ENCODE results near the gene NUBP1. TPM values are rescaled to one million over a fixed set of nuclear protein-coding genes. Genes with fewer than 3 reads are reported as not detected.

The NUBP1 gene
- total RNA-seq, 1 experiment from 2014 or later, result 31.5 TPM

GRCh38 chr16:10708969-10709368 is 34.7 kb upstream of the NUBP1 start:
- Histone ChIP-seq H3K79me2 (ENCODE audit: insufficient read depth, low read length) (no peaks in the 10 kb centered on the region), H3K27me3 (ENCODE audit: insufficient read depth, low read length) (no peaks in the 10 kb centered on the region), H4K20me1 (ENCODE audit: insufficient read depth) (no peaks in the 10 kb centered on the region), H3K36me3 (ENCODE audit: control insufficient read depth in 1 of 2, insufficient read depth in 2 of 2, low read length in 2 of 2) (no peaks in the 10 kb centered on the region), H3K9me3 (ENCODE audit: control insufficient read depth in 1 of 2, insufficient read depth in 1 of 2, low read depth in 1 of 2, low read length in 2 of 2) (no peaks in the 10 kb centered on the region), H3K9me2 (ENCODE audit: insufficient read depth) (no peaks in the 10 kb centered on the region), H3K9ac (ENCODE audit: low read length) (no peak overlapping the region), H3K27ac (ENCODE audit: low read depth, low read length) (no peak overlapping the region), H3K4me3 (replicated peaks in 1 of 2; ENCODE audit: low read depth in 1 of 2, low read length in 2 of 2) (no peak overlapping the region), H3K4me1 (ENCODE audit: control insufficient read depth in 1 of 2, insufficient read depth in 2 of 2, low read length in 2 of 2) (no peaks in the 10 kb centered on the region), H2AFZ (ENCODE audit: low read depth, low read length, poor library complexity, severe bottlenecking) (no peak overlapping the region), H3K4me2 (ENCODE audit: low read length) (no peak overlapping the region)
- ChIA-PET POLR2A (no interaction called here), CTCF (no interaction called here), RAD21 (ENCODE audit: low non-redundant PET in 1 of 2, low total read pairs in 2 of 2, uncharacterized antibody in 2 of 2, unreplicated experiment in 2 of 2) (no interaction called here)
- TF ChIP-seq SP1 (IDR thresholded peaks at IDR 0.05; ENCODE audit: low read depth) (no peak), SRF (IDR thresholded peaks at IDR 0.05; ENCODE audit: low read depth) (no peak), FOSL1 (IDR thresholded peaks at IDR 0.05; ENCODE audit: low read depth) (no peak), YY1 (IDR thresholded peaks at IDR 0.05; ENCODE audit: extremely low read depth, insufficient replicate concordance, low read depth, low read length) (no peak), REST (IDR thresholded peaks at IDR 0.05; ENCODE audit: low read depth) (no peak), ELF1 (IDR thresholded peaks at IDR 0.05; ENCODE audit: borderline replicate concordance, low read depth) (no peak), TCF7L2 (IDR thresholded peaks at IDR 0.05; ENCODE audit: borderline replicate concordance, extremely low read depth, insufficient read depth, insufficient read length) (no peak)
- intact Hi-C loops (cut with micrococcal nuclease), result no loop called here
- no peak for DNase-seq (ENCODE audit: low read depth, low spot score)
- BruUV-seq (replicated peaks), result no TSS peak
- no peak for ATAC-seq
